ENCODE results near the gene PYDC1.
"Not testable (repeated sequence)": the region's sequence is repeated elsewhere in the genome, so short reads cannot be mapped to it uniquely, and the experiment has no call there.

DNA sequence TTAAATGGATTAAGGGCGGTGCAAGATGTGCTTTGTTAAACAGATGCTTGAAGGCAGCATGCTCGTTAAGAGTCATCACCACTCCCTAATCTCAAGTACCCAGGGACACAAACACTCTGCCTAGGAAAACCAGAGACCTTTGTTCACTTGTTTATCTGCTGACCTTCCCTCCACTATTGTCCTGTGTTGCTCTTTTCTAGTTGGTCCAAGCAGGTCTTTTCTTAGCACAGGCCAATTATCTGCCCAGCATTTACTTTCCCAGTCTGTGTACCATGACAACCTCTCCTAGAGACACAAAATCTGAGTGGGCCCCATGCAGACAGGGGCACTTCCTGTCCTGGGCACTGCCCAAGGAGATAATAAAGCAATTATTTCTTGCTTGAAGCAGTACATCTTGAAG, 46.9 kb downstream of the PYDC1 start:
- TF ChIP-seq POLR2AphosphoS5, POLR2A, TAF1 (IDR thresholded peaks at IDR 0.05; ENCODE audit: low read depth, low read length): not testable (repeated sequence)

Data from GM12891 (cell line).